HEK293 (cell line): ENCODE results near the gene CHN2.
"Not testable (repeated sequence)": the region's sequence is repeated elsewhere in the genome, so short reads cannot be mapped to it uniquely, and the experiment has no call there.

Source experiments
- CTCF ChIA-PET: fragments of 350-600 bp; formaldehyde crosslinking; extraction: SDS; loops from one replicate; lab custom pipeline; 2021; ENCODE audit warnings: antibody characterized with exemption; lab: Yijun Ruan, JAX
- POLR2A ChIA-PET: fragments of 300-600 bp; formaldehyde crosslinking; extraction: SDS; loops from one replicate; lab custom pipeline; 2020; ENCODE audit warnings: antibody characterized with exemption, inconsistent platforms; lab: Yijun Ruan, JAX
- H3K27ac ChIP-seq: fragments of 200-500 bp; sonication (Bioruptor generic); 2 replicates; pipeline ENCODE4 v1.5.1; 2014; ENCODE audit warnings: low read depth, low read length, control low read depth, inconsistent platforms; ENCODE audit errors: extremely low read depth
- H3K36me3 ChIP-seq, 2 experiments: fragments of 200-500 bp in 1 of 2; sonication (Bioruptor generic) in 1 of 2; 1 replicate in 1 of 2; 2 replicates in 1 of 2; pipeline ENCODE4 v1.5.1; 2014 to 2017; ENCODE audit warnings: inconsistent platforms in 2 of 2, low read length in 2 of 2; ENCODE audit not compliant: control insufficient read depth in 2 of 2, insufficient read depth in 1 of 2
- H3K4me1 ChIP-seq: fragments of 200-500 bp; sonication (Bioruptor generic); 2 replicates; pipeline ENCODE4 v1.5.1; 2014; ENCODE audit warnings: mild to moderate bottlenecking, low read length, inconsistent platforms; ENCODE audit not compliant: control insufficient read depth, insufficient read depth
- H3K4me3 ChIP-seq: 2 replicates; pipeline ENCODE4 v1.5.1; 2011; ENCODE audit warnings: low read depth, mild to moderate bottlenecking, control low read depth, low read length, moderate library complexity
- H3K9me3 ChIP-seq: fragments of 200-500 bp; sonication (Bioruptor generic); 2 replicates; pipeline ENCODE4 v1.5.1; 2014; ENCODE audit warnings: low read depth, low read length, inconsistent platforms; ENCODE audit not compliant: control insufficient read depth, insufficient read depth
- EGR2 ChIP-seq: fragments of 450-650 bp; formaldehyde crosslinking; IDR thresholded peaks from 2 replicates; pipeline ENCODE4 v1.5.1; 2016; ENCODE audit warnings: low read depth, missing biosample characterization, missing genetic modification characterization
- TRIM28 ChIP-seq: IDR thresholded peaks from 2 replicates; pipeline ENCODE4 v1.6.1; 2011; ENCODE audit warnings: low read length, control low read depth, borderline replicate concordance
- ZNF157 ChIP-seq: fragments of 450-650 bp; formaldehyde crosslinking; IDR thresholded peaks from 2 replicates; pipeline ENCODE4 v1.5.1; 2016; ENCODE audit warnings: missing biosample characterization, missing genetic modification characterization
- ZNF169 ChIP-seq: fragments of 450-650 bp; formaldehyde crosslinking; IDR thresholded peaks from 2 replicates; pipeline ENCODE4 v1.5.1; 2016; ENCODE audit warnings: missing biosample characterization, missing genetic modification characterization
- ZNF335 ChIP-seq: fragments of 450-650 bp; formaldehyde crosslinking; conservative IDR thresholded peaks from 2 replicates; pipeline ENCODE4 v1.5.1; 2016; ENCODE audit warnings: missing biosample characterization, missing genetic modification characterization
- ZNF433 ChIP-seq: fragments of 450-650 bp; formaldehyde crosslinking; IDR thresholded peaks from 2 replicates; pipeline ENCODE4 v1.5.1; 2016; ENCODE audit warnings: missing biosample characterization, missing genetic modification characterization, low read depth
- ZNF514 ChIP-seq: fragments of 450-650 bp; formaldehyde crosslinking; IDR thresholded peaks from 2 replicates; pipeline ENCODE4 v1.5.1; 2016; ENCODE audit warnings: missing biosample characterization, missing genetic modification characterization
- ZNF544 ChIP-seq: fragments of 450-650 bp; formaldehyde crosslinking; IDR thresholded peaks from 2 replicates; pipeline ENCODE4 v1.5.0; 2017; ENCODE audit warnings: missing biosample characterization, missing genetic modification characterization
- ZNF600 ChIP-seq: fragments of 450-650 bp; formaldehyde crosslinking; IDR thresholded peaks from 2 replicates; pipeline ENCODE4 v1.5.1; 2016; ENCODE audit warnings: missing biosample characterization, missing genetic modification characterization
- ZNF707 ChIP-seq: fragments of 450-650 bp; formaldehyde crosslinking; IDR thresholded peaks from 2 replicates; pipeline ENCODE4 v1.5.1; 2016; ENCODE audit warnings: missing biosample characterization, missing genetic modification characterization
- TF ChIP-seq, protein P1 (sequence below): fragments of 450-650 bp; formaldehyde crosslinking; IDR thresholded peaks from 2 replicates; pipeline ENCODE4 v1.5.1; 2016; ENCODE audit warnings: missing biosample characterization, missing genetic modification characterization
- TF ChIP-seq, protein P2 (sequence below): fragments of 450-650 bp; formaldehyde crosslinking; IDR thresholded peaks from 2 replicates; pipeline ENCODE4 v1.5.1; 2017; ENCODE audit warnings: missing biosample characterization, missing genetic modification characterization
- TF ChIP-seq, protein P3 (sequence below): fragments of 450-650 bp; formaldehyde crosslinking; IDR thresholded peaks from 2 replicates; pipeline ENCODE4 v1.5.1; 2016; ENCODE audit warnings: missing biosample characterization, missing genetic modification characterization

The CHN2 gene

DNA sequence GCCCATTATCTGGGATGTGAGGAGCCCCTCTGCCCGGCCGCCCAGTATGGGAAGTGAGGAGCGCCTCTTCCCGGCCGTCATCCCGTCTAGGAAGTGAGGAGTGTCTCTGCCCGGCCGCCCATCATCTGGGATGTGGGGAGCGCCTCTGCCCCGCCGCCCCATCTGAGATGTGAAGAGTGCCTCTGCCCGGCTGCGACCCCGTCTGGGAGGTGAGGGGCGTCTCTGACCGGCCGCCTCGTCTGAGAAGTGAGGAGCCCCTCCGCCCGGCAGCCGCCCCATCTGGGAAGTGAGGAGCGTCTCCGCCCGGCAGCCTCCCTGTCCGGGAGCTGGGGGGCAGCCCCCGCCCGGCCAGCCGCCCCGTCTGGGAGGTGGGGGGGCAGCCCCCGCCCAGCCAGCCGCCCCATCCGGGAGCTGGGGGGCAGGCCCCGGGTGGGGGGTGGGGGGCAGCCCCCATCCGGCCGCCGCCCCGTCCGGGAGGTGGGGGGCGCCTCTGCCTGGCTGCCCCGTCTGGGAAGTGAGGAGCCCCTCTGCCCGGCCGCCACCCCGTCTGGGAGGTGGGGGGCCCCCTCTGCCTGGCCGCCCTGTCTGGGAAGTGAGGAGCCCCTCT, 69.1 kb downstream of the CHN2 start:
- H3K4me1 ChIP-seq, CTCF ChIA-PET, H3K36me3 ChIP-seq, POLR2A ChIA-PET, H3K9me3 ChIP-seq, H3K4me3 ChIP-seq, H3K27ac ChIP-seq: not testable (repeated sequence)

DNA sequence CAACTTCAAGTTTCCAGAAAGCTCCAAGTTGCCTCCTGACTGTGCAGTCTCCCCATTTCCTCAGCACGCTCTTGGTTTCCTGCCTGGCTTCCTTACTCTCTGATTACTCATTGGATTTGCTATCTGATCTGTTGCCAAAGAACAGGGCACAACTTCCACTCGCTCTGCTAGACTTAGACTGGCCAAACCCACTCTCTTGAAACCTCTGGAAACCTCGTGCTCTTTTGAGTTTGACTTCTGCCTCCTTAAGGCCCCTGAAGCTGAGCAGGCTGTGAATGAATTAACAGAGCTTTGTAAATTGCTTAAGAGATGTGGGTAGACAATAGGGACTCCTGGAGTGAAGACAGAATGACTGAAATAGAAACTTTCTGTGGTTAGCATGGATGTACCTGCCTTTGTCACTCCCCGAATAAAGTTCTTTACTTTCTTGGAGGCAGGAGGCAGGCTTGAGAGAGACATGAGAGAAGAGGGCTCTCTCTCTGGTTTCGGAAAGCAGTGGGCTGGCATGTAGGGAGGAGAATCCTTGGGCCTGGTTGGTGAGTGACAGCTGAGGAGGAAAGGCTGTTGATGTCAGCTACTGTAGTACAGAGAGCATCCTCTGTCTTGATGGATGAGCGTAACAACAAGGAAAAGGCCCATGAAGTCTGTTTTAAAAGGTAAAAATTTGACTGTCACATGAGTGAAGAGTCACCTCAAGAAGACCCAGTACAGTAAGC, 70.8 kb downstream of the CHN2 start:
- CTCF ChIA-PET, result interaction anchor here (0.5 to 0.7 kb wide), 2 partner anchors 50 to 199 kb away, joined by 3 to 4 read pairs; no protein-coding TSS in a partner anchor
- POLR2A ChIA-PET, result no interaction called here
- Histone ChIP-seq H3K36me3 (no peaks in the 10 kb centered on the region), H3K9me3 (no peaks in the 10 kb centered on the region), H3K4me3 (no peak overlapping the region), H3K27ac (no peak overlapping the region), H3K4me1 (peaks cover 3% of the 10 kb centered on the region; the same call in 1 of the 2 replicates)
- no peak for TF ChIP-seq ZNF544 (tag by site-specific recombination)
- TF ChIP-seq, protein P1, sequence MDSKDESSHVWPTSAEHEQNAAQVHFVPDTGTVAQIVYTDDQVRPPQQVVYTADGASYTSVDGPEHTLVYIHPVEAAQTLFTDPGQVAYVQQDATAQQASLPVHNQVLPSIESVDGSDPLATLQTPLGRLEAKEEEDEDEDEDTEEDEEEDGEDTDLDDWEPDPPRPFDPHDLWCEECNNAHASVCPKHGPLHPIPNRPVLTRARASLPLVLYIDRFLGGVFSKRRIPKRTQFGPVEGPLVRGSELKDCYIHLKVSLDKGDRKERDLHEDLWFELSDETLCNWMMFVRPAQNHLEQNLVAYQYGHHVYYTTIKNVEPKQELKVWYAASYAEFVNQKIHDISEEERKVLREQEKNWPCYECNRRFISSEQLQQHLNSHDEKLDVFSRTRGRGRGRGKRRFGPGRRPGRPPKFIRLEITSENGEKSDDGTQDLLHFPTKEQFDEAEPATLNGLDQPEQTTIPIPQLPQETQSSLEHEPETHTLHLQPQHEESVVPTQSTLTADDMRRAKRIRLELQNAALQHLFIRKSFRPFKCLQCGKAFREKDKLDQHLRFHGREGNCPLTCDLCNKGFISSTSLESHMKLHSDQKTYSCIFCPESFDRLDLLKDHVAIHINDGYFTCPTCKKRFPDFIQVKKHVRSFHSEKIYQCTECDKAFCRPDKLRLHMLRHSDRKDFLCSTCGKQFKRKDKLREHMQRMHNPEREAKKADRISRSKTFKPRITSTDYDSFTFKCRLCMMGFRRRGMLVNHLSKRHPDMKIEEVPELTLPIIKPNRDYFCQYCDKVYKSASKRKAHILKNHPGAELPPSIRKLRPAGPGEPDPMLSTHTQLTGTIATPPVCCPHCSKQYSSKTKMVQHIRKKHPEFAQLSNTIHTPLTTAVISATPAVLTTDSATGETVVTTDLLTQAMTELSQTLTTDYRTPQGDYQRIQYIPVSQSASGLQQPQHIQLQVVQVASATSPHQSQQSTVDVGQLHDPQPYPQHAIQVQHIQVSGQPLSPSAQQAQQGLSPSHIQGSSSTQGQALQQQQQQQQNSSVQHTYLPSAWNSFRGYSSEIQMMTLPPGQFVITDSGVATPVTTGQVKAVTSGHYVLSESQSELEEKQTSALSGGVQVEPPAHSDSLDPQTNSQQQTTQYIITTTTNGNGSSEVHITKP (tag by site-specific recombination), result no peak
- TF ChIP-seq ZNF514, result no peak
- no peak for TF ChIP-seq TRIM28

DNA sequence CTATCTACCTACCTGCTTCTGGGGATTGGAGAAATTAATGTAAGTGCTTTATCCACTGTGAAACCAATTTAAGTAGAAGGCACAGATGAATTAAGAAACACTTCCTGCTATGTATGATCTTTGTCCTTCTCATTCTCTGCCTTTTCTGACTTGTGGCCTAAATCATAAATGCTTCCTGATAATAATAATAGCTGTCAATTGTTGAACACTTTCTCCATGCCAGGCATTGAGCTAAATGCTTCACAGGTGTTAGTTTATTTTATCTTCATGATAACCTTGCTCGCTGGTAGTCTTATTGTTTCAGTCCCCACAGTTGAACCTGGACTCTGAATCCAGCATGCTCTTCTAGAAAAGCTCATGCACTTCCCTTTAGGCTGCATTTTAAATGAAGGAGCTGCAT, 75.4 kb downstream of the CHN2 start:
- CTCF ChIA-PET, result interaction anchor here (0.7 kb wide), 1 partner anchor 16 kb away, joined by 3 read pairs; no protein-coding TSS in a partner anchor
- H3K9me3 ChIP-seq, result no peaks in the 10 kb centered on the region
- H3K36me3 ChIP-seq, result no peaks in the 10 kb centered on the region
- TF ChIP-seq, protein P2, sequence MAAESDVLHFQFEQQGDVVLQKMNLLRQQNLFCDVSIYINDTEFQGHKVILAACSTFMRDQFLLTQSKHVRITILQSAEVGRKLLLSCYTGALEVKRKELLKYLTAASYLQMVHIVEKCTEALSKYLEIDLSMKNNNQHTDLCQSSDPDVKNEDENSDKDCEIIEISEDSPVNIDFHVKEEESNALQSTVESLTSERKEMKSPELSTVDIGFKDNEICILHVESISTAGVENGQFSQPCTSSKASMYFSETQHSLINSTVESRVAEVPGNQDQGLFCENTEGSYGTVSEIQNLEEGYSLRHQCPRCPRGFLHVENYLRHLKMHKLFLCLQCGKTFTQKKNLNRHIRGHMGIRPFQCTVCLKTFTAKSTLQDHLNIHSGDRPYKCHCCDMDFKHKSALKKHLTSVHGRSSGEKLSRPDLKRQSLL, result no peak
- TF ChIP-seq ZNF600 (tag by site-specific recombination) (no peak), ZNF169 (tag by site-specific recombination) (no peak), ZNF707 (tag by site-specific recombination) (no peak), ZNF157 (no peak), ZNF335 (tag by site-specific recombination) (no peak), ZNF433 (no peak), EGR2 (tag by site-specific recombination) (no peak)
- TF ChIP-seq, protein P3, sequence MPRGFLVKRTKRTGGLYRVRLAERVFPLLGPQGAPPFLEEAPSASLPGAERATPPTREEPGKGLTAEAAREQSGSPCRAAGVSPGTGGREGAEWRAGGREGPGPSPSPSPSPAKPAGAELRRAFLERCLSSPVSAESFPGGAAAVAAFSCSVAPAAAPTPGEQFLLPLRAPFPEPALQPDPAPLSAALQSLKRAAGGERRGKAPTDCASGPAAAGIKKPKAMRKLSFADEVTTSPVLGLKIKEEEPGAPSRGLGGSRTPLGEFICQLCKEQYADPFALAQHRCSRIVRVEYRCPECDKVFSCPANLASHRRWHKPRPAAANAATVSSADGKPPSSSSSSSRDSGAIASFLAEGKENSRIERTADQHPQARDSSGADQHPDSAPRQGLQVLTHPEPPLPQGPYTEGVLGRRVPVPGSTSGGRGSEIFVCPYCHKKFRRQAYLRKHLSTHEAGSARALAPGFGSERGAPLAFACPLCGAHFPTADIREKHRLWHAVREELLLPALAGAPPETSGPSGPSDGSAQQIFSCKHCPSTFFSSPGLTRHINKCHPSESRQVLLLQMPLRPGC (tag by site-specific recombination), result no peak
- no peak overlapping the region for H3K27ac ChIP-seq
- no peak overlapping the region for H3K4me3 ChIP-seq
- peaks cover 6% of the 10 kb centered on the region; the same call in 1 of the 2 replicates for H3K4me1 ChIP-seq
- POLR2A ChIA-PET, result no interaction called here
